LNCaP clone FGC (cell line): ENCODE data around the gene ABI2.
"Not testable (repeated sequence)": the region's sequence is repeated elsewhere in the genome, so short reads cannot be mapped to it uniquely, and the experiment has no call there.

ENCODE experiments used
- DNase-seq: peaks from one replicate; pipeline ENCODE4 v3.0.0-alpha.2; 2011; ENCODE audit warnings: low read depth
- H3K4me3 ChIP-seq: 2 replicates; pipeline ENCODE4 v1.5.1; 2011; ENCODE audit warnings: mild to moderate bottlenecking, low read depth, low read length, control low read depth
- CTCF ChIP-seq: IDR thresholded peaks from 2 replicates; pipeline ENCODE4 v1.5.1; 2012; ENCODE audit warnings: mild to moderate bottlenecking; ENCODE audit not compliant: control insufficient read depth, insufficient read depth; ENCODE audit errors: extremely low read depth

Gene ABI2

GRCh38 chr2:203327901-203328759, at the start of gene ABI2:
TSS of gene ABI2 (plus strand) at chr2:203328394. CDS start at chr2:203328515, 121 bp downstream.
- peak; percentile 6 for DNase-seq
- no peak for TF ChIP-seq CTCF
- peak within 1 kb of the TSS; percentile 82 for H3K4me3 ChIP-seq

GRCh38 chr2:203279288-203279687, 48.9 kb upstream of the ABI2 start:
- DNase-seq: no peak
- no peak for TF ChIP-seq CTCF
- H3K4me3 ChIP-seq: no peak overlapping the region

DNA sequence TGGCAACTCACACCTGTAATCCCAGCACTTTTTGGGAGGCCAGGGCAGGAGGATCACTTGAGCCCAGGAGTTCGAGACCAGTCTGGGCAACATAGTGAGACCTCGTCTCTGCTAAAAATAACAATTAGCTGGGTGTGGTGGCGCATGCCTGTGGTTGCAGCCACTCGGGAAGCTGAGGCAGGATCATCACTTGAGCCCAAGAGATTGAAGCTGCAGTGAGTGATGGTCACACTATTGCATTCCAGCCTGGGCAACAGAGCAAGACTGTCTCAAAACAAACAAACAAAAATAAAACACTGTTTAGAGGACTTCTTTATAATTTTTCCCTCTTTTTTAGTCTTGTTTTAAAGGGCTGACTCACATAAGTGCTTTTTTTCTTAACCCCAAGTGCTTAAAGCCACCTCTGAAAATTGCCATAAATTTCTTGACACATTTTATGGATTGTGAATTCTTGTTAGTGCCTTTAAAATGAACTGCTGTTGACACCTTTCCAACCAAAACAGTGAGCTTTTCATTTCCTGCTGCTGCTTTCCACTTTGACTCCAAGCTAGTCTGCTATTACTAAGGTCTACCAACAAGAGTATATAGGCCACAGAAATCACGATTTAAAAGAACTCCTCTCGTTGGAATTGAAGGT, 47.6 kb upstream of the ABI2 start:
- no peak overlapping the region for H3K4me3 ChIP-seq
- TF ChIP-seq CTCF: no peak
- DNase-seq: no peak

- TF ChIP-seq CTCF: no peak
- DNase-seq: no peak
- no peak overlapping the region for H3K4me3 ChIP-seq
These were observed 46.1 kb upstream of the ABI2 start for GRCh38 chr2:203282101-203282500.

GRCh38 chr2:203286532-203286931, 41.7 kb upstream of the ABI2 start:
- TF ChIP-seq CTCF: no peak
- no peak overlapping the region for H3K4me3 ChIP-seq
- no peak for DNase-seq

DNA sequence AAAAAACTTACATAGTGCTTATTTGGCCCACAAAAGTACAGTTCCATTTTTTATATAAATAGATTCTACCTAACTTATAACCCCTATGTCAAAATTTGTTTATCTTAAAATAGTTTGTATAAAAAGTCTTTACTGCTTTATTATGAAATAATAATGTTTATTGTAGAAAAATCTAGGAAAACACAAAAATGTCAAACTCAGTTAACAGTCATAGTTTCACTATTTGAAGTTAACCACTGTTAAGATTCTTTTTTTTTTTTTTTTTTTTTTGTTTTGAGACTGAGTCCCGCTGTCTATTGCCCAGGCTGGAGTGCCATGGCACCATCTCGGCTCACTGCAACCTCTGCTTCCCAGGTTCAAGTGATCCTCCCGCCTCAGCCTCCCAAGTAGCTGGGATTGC, 26.5 kb upstream of the ABI2 start:
- no peak for DNase-seq
- TF ChIP-seq CTCF: no peak
- no peak overlapping the region for H3K4me3 ChIP-seq

- not testable (repeated sequence) for DNase-seq
These were observed 25.6 kb upstream of the ABI2 start for GRCh38 chr2:203302586-203302985.

More at GRCh38 chr2:203302586-203302985, 25.6 kb upstream of the ABI2 start:
- H3K4me3 ChIP-seq: not testable (repeated sequence)
